HEK293 (cell line): Measurements from ENCODE around the gene CDK19.

Experiments used
- HOXA7 ChIP-seq: sonication (generic); formaldehyde crosslinking; IDR thresholded peaks from 2 replicates; pipeline ENCODE4 v1.8.1; 2022; ENCODE audit warnings: missing genetic modification reagents, borderline replicate concordance
- TRIM28 ChIP-seq: IDR thresholded peaks from 2 replicates; pipeline ENCODE4 v1.6.1; 2011; ENCODE audit warnings: low read length, control low read depth, borderline replicate concordance
- ZFP69B ChIP-seq: fragments of 450-650 bp; formaldehyde crosslinking; IDR thresholded peaks from 2 replicates; pipeline ENCODE4 v1.5.1; 2016; ENCODE audit warnings: missing biosample characterization, missing genetic modification characterization
- ZNF26 ChIP-seq: fragments of 450-650 bp; formaldehyde crosslinking; IDR thresholded peaks from 2 replicates; pipeline ENCODE4 v1.5.1; 2016; ENCODE audit warnings: missing biosample characterization, missing genetic modification characterization

GRCh38 chr6:110812719-110813118, 2.5 kb downstream of the CDK19 start:
- TF ChIP-seq ZFP69B (tag by site-specific recombination) (no peak), TRIM28 (no peak), ZNF26 (no peak), HOXA7 (CRISPR knock-in tag) (no peak)
